ENCODE data around the gene DND1. TPM values are rescaled to one million over a fixed set of nuclear protein-coding genes. Genes with fewer than 3 reads are reported as not detected.
A peak's percentile ranks its signal among the peaks of the same experiment; 100 is the strongest.
"Not testable (repeated sequence)": the region's sequence is repeated elsewhere in the genome, so short reads cannot be mapped to it uniquely, and the experiment has no call there.

Gene DND1
- 3.2 and 3.5 TPM in 2 replicates for total RNA-seq

DNA sequence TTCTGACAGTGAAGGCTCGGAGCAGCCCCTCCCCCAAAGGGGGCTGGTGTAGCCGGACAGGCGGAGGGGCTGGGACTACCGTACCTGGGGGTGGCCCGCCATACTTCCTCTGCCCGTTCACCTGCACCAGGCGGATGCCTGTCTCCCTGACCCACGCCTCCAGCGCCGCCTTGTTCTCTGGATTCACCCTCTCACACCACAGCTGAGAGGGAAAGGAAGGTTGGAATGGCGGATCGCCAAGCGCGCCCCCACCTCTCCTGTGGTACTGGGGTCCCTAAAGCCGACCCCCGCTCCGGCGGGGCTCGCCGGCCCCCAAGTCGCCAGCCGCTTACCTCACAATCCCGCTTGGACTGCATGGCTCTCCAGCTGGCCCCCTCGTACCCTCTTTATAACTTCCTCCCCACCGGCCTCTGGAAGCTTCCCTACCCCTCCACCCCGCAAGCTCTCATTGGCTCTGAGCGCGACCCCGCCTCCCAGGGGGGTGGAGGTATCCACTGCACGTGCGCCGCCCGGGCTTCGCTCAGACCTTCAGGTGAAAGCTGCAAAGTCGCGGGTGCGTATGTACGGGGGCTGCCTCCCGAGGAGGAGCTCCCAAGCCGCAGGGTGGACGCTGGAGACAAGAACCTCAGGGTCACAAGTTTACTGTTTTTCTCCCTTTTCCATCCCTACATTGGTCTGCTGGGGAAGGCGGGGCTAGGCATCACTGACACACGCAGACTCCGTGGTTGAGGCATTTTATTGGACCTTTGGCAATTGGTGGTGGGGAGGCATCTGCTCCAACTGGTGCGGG is at the start of gene DND1:
Gene DND1, minus strand, starts transcription at position 390 of the 790 bp plus-strand sequence. Its CDS starts 34 bp downstream, at position 356.
- H3K27ac Mint-ChIP-seq, result no peak within 1 kb of the TSS

DNA sequence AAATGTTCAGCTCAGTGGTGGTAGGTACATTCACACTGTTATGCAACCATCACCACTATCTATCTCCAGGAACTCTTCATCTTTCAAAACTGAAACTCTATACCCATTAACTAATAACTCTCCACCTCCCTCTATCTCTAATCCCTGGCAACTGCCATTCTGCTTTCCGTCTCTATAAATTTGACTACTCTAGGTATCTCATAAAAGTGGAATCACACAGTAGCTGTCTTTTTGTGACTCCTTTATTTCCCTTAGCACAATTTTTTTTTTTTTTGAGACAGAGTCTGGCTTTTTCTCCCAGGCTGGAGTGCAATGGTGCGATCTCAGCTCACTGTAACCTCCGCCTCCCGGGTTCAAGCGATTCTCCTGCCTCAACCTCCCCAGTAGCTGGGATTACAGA is 48.0 kb upstream of the DND1 start:
- intact Hi-C loops (cut with micrococcal nuclease), result loop anchor here (2.0 to 5.0 kb wide), 2 partner anchors 31 to 349 kb away; partner anchors contain the start of genes HARS1 and HARS2
- H3K4me3 Mint-ChIP-seq (ENCODE audit: low read depth); H3K27ac Mint-ChIP-seq; H3K9me3 Mint-ChIP-seq; DNase-seq (ENCODE audit: low spot score); H3K27me3 Mint-ChIP-seq (ENCODE audit: low read depth); H3K36me3 Mint-ChIP-seq (ENCODE audit: low read depth); H3K4me1 Mint-ChIP-seq (ENCODE audit: low read depth): not testable (repeated sequence)

More for the DNA sequence above, at the start of gene DND1:
- no peak for DNase-seq (ENCODE audit: low spot score)
- Mint-ChIP-seq H3K4me1 (ENCODE audit: low read depth) (peaks cover 4% of the 10 kb centered on the region), H3K27me3 (ENCODE audit: low read depth) (no peaks in the 10 kb centered on the region), H3K36me3 (ENCODE audit: low read depth) (peaks cover 82% of the 10 kb centered on the region), H3K4me3 (ENCODE audit: low read depth) (no peak within 1 kb of the TSS), H3K9me3 (no peaks in the 10 kb centered on the region)
- intact Hi-C loops (cut with micrococcal nuclease), result no loop called here

- not testable (repeated sequence) for H3K4me3 Mint-ChIP-seq (ENCODE audit: low read depth); H3K27me3 Mint-ChIP-seq (ENCODE audit: low read depth); H3K27ac Mint-ChIP-seq; H3K36me3 Mint-ChIP-seq (ENCODE audit: low read depth); H3K4me1 Mint-ChIP-seq (ENCODE audit: low read depth); DNase-seq (ENCODE audit: low spot score); H3K9me3 Mint-ChIP-seq
- intact Hi-C loops (cut with micrococcal nuclease), result loop anchor here (2.0 to 5.0 kb wide), 2 partner anchors 30 to 348 kb away; partner anchors contain the start of genes HARS1 and HARS2
Observed at GRCh38 chr5:140720738-140721137, 47.4 kb upstream of the DND1 start.

DNA sequence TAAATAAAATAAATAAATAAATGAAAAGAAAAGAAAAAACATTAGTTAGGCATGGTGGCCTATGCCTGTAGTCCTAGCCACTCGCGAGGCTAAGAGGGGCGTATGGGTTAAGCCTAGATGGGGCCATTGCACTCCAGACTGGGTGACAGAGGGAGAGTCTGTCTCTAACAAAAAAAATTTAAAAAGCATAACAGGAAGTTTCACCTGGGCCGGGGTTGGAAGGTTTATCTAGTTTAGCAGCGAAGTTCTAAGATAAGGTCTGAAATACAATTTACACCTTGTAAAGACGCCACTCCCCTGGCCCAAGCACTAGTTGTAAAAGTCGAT is 44.9 kb upstream of the DND1 start:
- Mint-ChIP-seq H3K27me3 (ENCODE audit: low read depth) (peaks cover 4% of the 10 kb centered on the region), H3K36me3 (ENCODE audit: low read depth) (no peaks in the 10 kb centered on the region), H3K4me1 (ENCODE audit: low read depth) (peaks cover 2% of the 10 kb centered on the region), H3K4me3 (ENCODE audit: low read depth) (peak overlapping the region; percentile 41), H3K27ac (no peak overlapping the region), H3K9me3 (no peaks in the 10 kb centered on the region)
- intact Hi-C loops (cut with micrococcal nuclease), result no loop called here
- DNase-seq (ENCODE audit: low spot score), result no peak

- H3K9me3 Mint-ChIP-seq; DNase-seq (ENCODE audit: low spot score); H3K36me3 Mint-ChIP-seq (ENCODE audit: low read depth); intact Hi-C loops (cut with micrococcal nuclease); H3K27me3 Mint-ChIP-seq (ENCODE audit: low read depth); H3K27ac Mint-ChIP-seq; H3K4me3 Mint-ChIP-seq (ENCODE audit: low read depth): not testable (repeated sequence)
- peaks cover 13% of the 10 kb centered on the region for H3K4me1 Mint-ChIP-seq (ENCODE audit: low read depth)
Observed at GRCh38 chr5:140716238-140716637, 42.9 kb upstream of the DND1 start.

DNA sequence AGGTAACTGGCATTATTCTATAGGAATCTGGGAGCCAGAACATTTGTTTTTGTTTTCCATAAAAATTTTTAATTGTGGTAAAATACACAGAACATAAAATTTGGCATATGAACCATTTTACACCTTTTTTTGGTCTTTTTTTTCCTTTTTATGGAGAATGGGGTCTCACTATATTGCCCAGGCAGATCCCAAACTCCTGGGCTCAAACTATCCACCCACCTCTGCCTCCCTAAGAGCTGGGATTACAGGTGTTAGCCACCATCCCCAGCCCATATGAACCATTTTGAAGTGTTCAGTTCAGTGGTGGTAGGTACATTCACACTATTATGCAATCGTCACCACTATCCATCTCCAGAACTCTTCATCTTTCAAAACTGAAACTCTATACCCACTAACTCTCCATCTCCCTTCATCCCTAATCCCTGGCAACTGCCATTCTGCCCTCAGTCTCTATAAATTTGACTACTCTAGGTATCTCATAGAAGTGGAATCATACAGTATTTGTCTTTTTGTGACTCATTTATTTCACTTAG is 40.3 kb upstream of the DND1 start:
- no peaks in the 10 kb centered on the region for H3K27me3 Mint-ChIP-seq (ENCODE audit: low read depth)
- DNase-seq (ENCODE audit: low spot score), result no peak
- intact Hi-C loops (cut with micrococcal nuclease), result loop anchor here (5.0 kb wide), 2 partner anchors 351 to 461 kb away; partner anchors contain the start of gene SLC4A9

GRCh38 chr5:140711794-140712193 is 38.4 kb upstream of the DND1 start:
- H3K27me3 Mint-ChIP-seq (ENCODE audit: low read depth), result no peaks in the 10 kb centered on the region
- H3K9me3 Mint-ChIP-seq, result no peaks in the 10 kb centered on the region
- no peak for DNase-seq (ENCODE audit: low spot score)
- peaks cover 7% of the 10 kb centered on the region for H3K36me3 Mint-ChIP-seq (ENCODE audit: low read depth)
- H3K4me3 Mint-ChIP-seq (ENCODE audit: low read depth), result peak overlapping the region; percentile 89
- intact Hi-C loops (cut with micrococcal nuclease), result loop anchor here (1.0 to 5.0 kb wide), 7 partner anchors 11 to 459 kb away; partner anchors contain the start of genes SLC4A9, SRA1, TMCO6 and WDR55
- no peak overlapping the region for H3K27ac Mint-ChIP-seq
- H3K4me1 Mint-ChIP-seq (ENCODE audit: low read depth), result peaks cover 16% of the 10 kb centered on the region

More for the DNA sequence above, 40.3 kb upstream of the DND1 start:
- Mint-ChIP-seq H3K27ac (no peak overlapping the region), H3K9me3 (no peaks in the 10 kb centered on the region), H3K4me1 (ENCODE audit: low read depth) (peaks cover 18% of the 10 kb centered on the region), H3K4me3 (ENCODE audit: low read depth) (no peak overlapping the region), H3K36me3 (ENCODE audit: low read depth) (no peaks in the 10 kb centered on the region)

DNA sequence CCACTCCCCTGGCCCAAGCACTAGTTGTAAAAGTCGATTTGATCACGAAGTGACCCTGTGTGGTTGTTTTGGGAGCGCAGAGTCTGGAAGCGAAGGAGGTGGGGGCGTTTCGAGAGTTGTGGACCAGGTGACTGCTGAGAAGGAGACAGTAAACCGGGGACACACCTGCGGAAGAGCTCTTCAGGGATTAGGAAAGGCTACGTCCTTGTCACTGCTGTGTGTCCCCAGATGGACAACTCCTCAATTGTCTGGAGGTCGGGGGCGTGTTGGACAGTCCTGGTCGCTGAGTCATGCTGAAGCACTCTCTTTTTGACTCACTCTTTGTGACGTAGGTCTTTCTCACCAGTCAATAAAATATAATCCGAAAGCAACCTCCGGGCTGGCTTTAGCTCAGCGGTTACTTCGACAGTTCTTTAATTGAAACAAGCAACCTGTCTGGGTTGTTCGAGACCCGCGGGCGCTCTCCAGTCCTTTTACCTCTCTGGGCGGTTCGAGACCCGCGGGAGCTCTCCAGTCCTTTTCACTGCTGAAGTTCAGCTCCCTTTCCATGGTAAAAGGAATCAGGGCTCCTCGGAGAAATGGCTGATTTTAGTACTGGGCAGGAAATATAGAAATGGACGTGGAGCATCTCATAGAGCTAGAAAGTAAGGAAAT is 37.6 kb upstream of the DND1 start:
- H3K4me1 Mint-ChIP-seq (ENCODE audit: low read depth), result peaks cover 16% of the 10 kb centered on the region
- H3K4me3 Mint-ChIP-seq (ENCODE audit: low read depth), result peak overlapping the region; percentile 89
- peak overlapping the region; percentile 91 for H3K27ac Mint-ChIP-seq
- H3K36me3 Mint-ChIP-seq (ENCODE audit: low read depth), result peaks cover 15% of the 10 kb centered on the region
- intact Hi-C loops (cut with micrococcal nuclease), result loop anchor here (1.0 to 5.0 kb wide), 7 partner anchors 11 to 459 kb away; partner anchors contain the start of genes SLC4A9, SRA1, TMCO6 and WDR55
- peak; percentile 88 for DNase-seq (ENCODE audit: low spot score)
- H3K9me3 Mint-ChIP-seq, result no peaks in the 10 kb centered on the region
- no peaks in the 10 kb centered on the region for H3K27me3 Mint-ChIP-seq (ENCODE audit: low read depth)

DNA sequence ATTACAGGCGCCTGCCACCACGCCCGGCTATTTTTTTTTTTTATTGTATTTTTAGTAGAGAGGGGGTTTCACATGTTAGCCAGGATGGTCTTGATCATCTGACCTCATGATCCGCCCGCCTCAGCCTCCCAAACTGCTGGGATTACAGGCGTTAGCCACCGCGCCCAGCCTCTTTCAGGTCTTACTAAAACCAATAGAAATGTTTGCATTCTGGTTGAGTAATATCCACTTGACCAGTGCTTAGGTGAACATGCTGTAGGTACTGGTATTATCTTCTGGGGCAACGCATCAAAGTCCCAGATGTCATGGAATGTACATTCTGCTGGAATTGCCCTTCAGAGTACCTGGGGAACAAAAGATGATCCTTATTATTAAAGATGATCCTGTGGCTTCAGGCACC is 35.4 kb upstream of the DND1 start:
- H3K4me3 Mint-ChIP-seq (ENCODE audit: low read depth); H3K27ac Mint-ChIP-seq; H3K9me3 Mint-ChIP-seq; DNase-seq (ENCODE audit: low spot score); intact Hi-C loops (cut with micrococcal nuclease); H3K27me3 Mint-ChIP-seq (ENCODE audit: low read depth): not testable (repeated sequence)
- Mint-ChIP-seq H3K36me3 (ENCODE audit: low read depth) (peaks cover 36% of the 10 kb centered on the region), H3K4me1 (ENCODE audit: low read depth) (peaks cover 16% of the 10 kb centered on the region)

DNA sequence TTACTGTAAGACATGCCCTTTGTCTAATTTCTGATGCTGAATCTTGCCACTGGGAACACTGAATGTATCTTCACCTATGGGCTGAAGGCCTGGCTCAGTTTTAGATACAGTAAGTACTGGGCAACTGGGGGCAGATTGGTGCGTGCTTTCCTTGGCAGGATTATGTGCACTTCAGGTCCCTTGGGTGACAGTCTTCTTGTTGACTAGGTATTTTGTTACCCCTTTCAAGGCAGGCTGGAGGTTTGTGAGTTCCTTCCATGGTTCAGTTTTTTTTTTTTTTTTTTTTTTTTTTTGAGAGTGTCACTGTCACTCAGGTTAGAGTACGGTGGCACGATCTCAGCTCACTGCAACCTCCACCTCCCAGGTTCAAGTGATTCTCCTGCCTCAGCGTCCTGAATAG is 34.4 kb upstream of the DND1 start:
- Mint-ChIP-seq H3K27ac (no peak overlapping the region), H3K4me3 (ENCODE audit: low read depth) (no peak overlapping the region), H3K4me1 (ENCODE audit: low read depth) (peaks cover 15% of the 10 kb centered on the region), H3K27me3 (ENCODE audit: low read depth) (no peaks in the 10 kb centered on the region), H3K36me3 (ENCODE audit: low read depth) (peaks cover 44% of the 10 kb centered on the region), H3K9me3 (no peaks in the 10 kb centered on the region)
- intact Hi-C loops (cut with micrococcal nuclease), result no loop called here
- DNase-seq (ENCODE audit: low spot score), result no peak

GRCh38 chr5:140700177-140701144 is 27.1 kb upstream of the DND1 start, which contains the start of gene ZMAT2:
TSS of gene ZMAT2 (plus strand) at chr5:140700447. CDS start at chr5:140700461, 14 bp downstream.
- Mint-ChIP-seq H3K9me3 (no peaks in the 10 kb centered on the region), H3K4me3 (ENCODE audit: low read depth) (peak within 1 kb of the TSS; percentile 93), H3K27me3 (ENCODE audit: low read depth) (no peaks in the 10 kb centered on the region)

More at GRCh38 chr5:140700177-140701144, 27.1 kb upstream of the DND1 start, which contains the start of gene ZMAT2:
- Mint-ChIP-seq H3K27ac (peak within 1 kb of the TSS; percentile 81), H3K36me3 (ENCODE audit: low read depth) (peaks cover 87% of the 10 kb centered on the region), H3K4me1 (ENCODE audit: low read depth) (peaks cover 15% of the 10 kb centered on the region)
- DNase-seq (ENCODE audit: low spot score), result peak; percentile 92
- intact Hi-C loops (cut with micrococcal nuclease), result loop anchor here (1.0 to 2.0 kb wide), 4 partner anchors 9 to 300 kb away; partner anchors contain the start of genes ANKHD1, HARS1, HARS2 and IK
